GM06990 (cell line): Measurements from ENCODE around the gene SPATA16.

ENCODE experiments used
- DNase-seq: peaks from one replicate; pipeline ENCODE4 v3.0.0-alpha.2; 2011; ENCODE audit not compliant: insufficient read length; ENCODE audit errors: extremely low read depth
- H3K27me3 ChIP-seq: replicated peaks from 2 replicates; pipeline ENCODE4 v1.6.0; 2011; ENCODE audit warnings: low read length; ENCODE audit not compliant: control insufficient read depth, insufficient read depth
- H3K36me3 ChIP-seq: 2 replicates; pipeline ENCODE4 v1.5.1; 2011; ENCODE audit warnings: low read length; ENCODE audit not compliant: control insufficient read depth, insufficient read depth
- H3K4me3 ChIP-seq: replicated peaks from 2 replicates; pipeline ENCODE4 v1.5.1; 2011; ENCODE audit warnings: low read depth, mild to moderate bottlenecking, control low read depth, low read length
- CTCF ChIP-seq: IDR thresholded peaks from 2 replicates; pipeline ENCODE4 v1.5.1; 2011; ENCODE audit warnings: low read length, control low read depth, mild to moderate bottlenecking, inconsistent platforms; ENCODE audit not compliant: insufficient read depth, poor library complexity, severe bottlenecking

Gene SPATA16

GRCh38 chr3:172977696-172978095, 163.3 kb downstream of the SPATA16 start:
- TF ChIP-seq CTCF = no peak

GRCh38 chr3:172974969-172975368, 166.1 kb downstream of the SPATA16 start:
- Histone ChIP-seq H3K4me3 (no peak overlapping the region), H3K27me3 (no peaks in the 10 kb centered on the region), H3K36me3 (no peaks in the 10 kb centered on the region)
- no peak for DNase-seq
- no peak for TF ChIP-seq CTCF

More at GRCh38 chr3:172977696-172978095, 163.3 kb downstream of the SPATA16 start:
- DNase-seq = no peak
- no peaks in the 10 kb centered on the region for H3K36me3 ChIP-seq
- no peak overlapping the region for H3K4me3 ChIP-seq
- H3K27me3 ChIP-seq = no peaks in the 10 kb centered on the region

GRCh38 chr3:172973799-172974198, 167.2 kb downstream of the SPATA16 start:
- no peak overlapping the region for H3K4me3 ChIP-seq
- no peak for DNase-seq
- H3K36me3 ChIP-seq = no peaks in the 10 kb centered on the region
- no peak for TF ChIP-seq CTCF
- no peaks in the 10 kb centered on the region for H3K27me3 ChIP-seq

GRCh38 chr3:172972717-172973116, 168.3 kb downstream of the SPATA16 start:
- no peak overlapping the region for H3K4me3 ChIP-seq
- no peaks in the 10 kb centered on the region for H3K27me3 ChIP-seq
- H3K36me3 ChIP-seq = no peaks in the 10 kb centered on the region
- TF ChIP-seq CTCF = no peak
- no peak for DNase-seq

GRCh38 chr3:172972067-172972466, 169.0 kb downstream of the SPATA16 start:
- no peak for DNase-seq
- Histone ChIP-seq H3K27me3 (no peaks in the 10 kb centered on the region), H3K4me3 (no peak overlapping the region), H3K36me3 (no peaks in the 10 kb centered on the region)
- no peak for TF ChIP-seq CTCF

- Histone ChIP-seq H3K36me3 (no peaks in the 10 kb centered on the region), H3K4me3 (no peak overlapping the region), H3K27me3 (no peaks in the 10 kb centered on the region)
- DNase-seq = no peak
- no peak for TF ChIP-seq CTCF
These were observed 172.4 kb downstream of the SPATA16 start for GRCh38 chr3:172968646-172969045.
